ENCODE data around the gene CYP4F8. TPM values are rescaled to one million over a fixed set of nuclear protein-coding genes. Genes with fewer than 3 reads are reported as not detected.

The CYP4F8 gene
- total and polyA plus RNA-seq, 2 of the 8 experiments (the other 6 are each of a cell fraction or from before 2014, with no cell fraction given) = not detected

- H4K8ac ChIP-seq (ENCODE audit: extremely low read depth, insufficient read depth, low read length) = no peak overlapping the region
- ChIA-PET POLR2A (ENCODE audit: partially characterized antibody) (no interaction called here), CTCF (ENCODE audit: partially characterized antibody) (no interaction called here)
- no peak overlapping the region for H3K27ac ChIP-seq (ENCODE audit: low read depth, low read length)
- H2BK5ac ChIP-seq (ENCODE audit: low read depth, low read length) = no peak overlapping the region
- peaks cover 2% of the 10 kb centered on the region; the same call in 1 of the 2 replicates for H3K23me2 ChIP-seq (ENCODE audit: low read depth, low read length)
- H3K4me1 ChIP-seq (replicated peaks in 1 of 4; ENCODE audit: control insufficient read depth in 3 of 4, insufficient read depth in 4 of 4, low read length in 3 of 4) = no peaks in the 10 kb centered on the region
- DNase-seq (ENCODE audit: low read depth in 1 of 2, low spot score in 2 of 2) (no peak), FAIRE-seq (no peak)
- WGBS, 2 experiments (ENCODE audit: extremely low coverage in 1 of 2, insufficient coverage in 1 of 2, insufficient read length in 1 of 2, insufficient replicate concordance in 2 of 2, low coverage in 1 of 2, low lambda C conversion rate in 2 of 2, missing lambda C conversion rate in 1 of 2) = 32% methylated on average over 5 of the region's 5 CpGs; no CpG with 5 or more reads in 1 of the 2 experiments
- no peaks in the 10 kb centered on the region for H3K79me1 ChIP-seq (ENCODE audit: low read depth, low read length)
- no peak overlapping the region for H4K91ac ChIP-seq (replicated peaks; ENCODE audit: insufficient read length, low read length)
- H3K9me3 ChIP-seq (ENCODE audit: insufficient read depth in 2 of 2, low read depth in 1 of 2, low read length in 1 of 2) = peaks cover 58 to 85% of the 10 kb centered on the region in 2 experiments
- H2BK20ac ChIP-seq (ENCODE audit: low read length) = no peak overlapping the region
- H3K14ac ChIP-seq (ENCODE audit: insufficient read length) = no peak overlapping the region
- no peaks in the 10 kb centered on the region for H3K79me2 ChIP-seq (ENCODE audit: control insufficient read depth in 1 of 2, insufficient read depth in 2 of 2, low read length in 2 of 2)
- no peak overlapping the region for H2AK5ac ChIP-seq (ENCODE audit: low read depth, low read length)
- H3K27me3 ChIP-seq (replicated peaks in 1 of 4; ENCODE audit: control insufficient read depth in 3 of 4, extremely low read depth in 1 of 4, insufficient read depth in 3 of 4, low read length in 3 of 4) = no peaks in the 10 kb centered on the region
- H3K4me3 ChIP-seq (ENCODE audit: extremely low read depth in 1 of 4, insufficient read depth in 2 of 4, low read depth in 3 of 4, low read length in 4 of 4) = no peak overlapping the region
- no peak overlapping the region for H4K5ac ChIP-seq (ENCODE audit: insufficient read length, low read depth, low read length)
- H2BK15ac ChIP-seq (ENCODE audit: low read length) = no peak overlapping the region
- H2BK120ac ChIP-seq (replicated peaks; ENCODE audit: low read depth, low read length) = no peak overlapping the region
- H3K56ac ChIP-seq (replicated peaks; ENCODE audit: insufficient read length, low read depth, low read length) = no peak overlapping the region
- H3K36me3 ChIP-seq (ENCODE audit: control insufficient read depth in 2 of 4, insufficient read depth in 4 of 4, low read length in 3 of 4) = no peaks in the 10 kb centered on the region
- no peak overlapping the region for H3K9ac ChIP-seq (replicated peaks in 1 of 4; ENCODE audit: extremely low read depth in 1 of 4, low read depth in 3 of 4, low read length in 3 of 4)
- H4K20me1 ChIP-seq (replicated peaks in 1 of 2; ENCODE audit: control insufficient read depth in 1 of 2, insufficient read depth in 2 of 2, low read length in 2 of 2) = no peaks in the 10 kb centered on the region
- H2BK12ac ChIP-seq (ENCODE audit: low read depth, low read length) = no peak overlapping the region
- no peak for TF ChIP-seq TAF1 (IDR thresholded peaks at IDR 0.05; ENCODE audit: low read depth, low read length)
- no peak for TF ChIP-seq MAX (IDR thresholded peaks at IDR 0.05)
- TF ChIP-seq POLR2AphosphoS5 (IDR thresholded peaks at IDR 0.05; ENCODE audit: low read depth, low read length) = no peak
- no peak for TF ChIP-seq ATF2 (IDR thresholded peaks at IDR 0.05; ENCODE audit: low read length)
- no peak for TF ChIP-seq SAP30 (IDR thresholded peaks at IDR 0.05; ENCODE audit: insufficient read depth, insufficient replicate concordance, low read length)
- TF ChIP-seq EZH2 (IDR thresholded peaks at IDR 0.05; ENCODE audit: low read depth, low read length, severe bottlenecking) = no peak
- no peak for TF ChIP-seq SP2 (IDR thresholded peaks at IDR 0.05; ENCODE audit: low read length)
- no peak for TF ChIP-seq CBX5 (IDR thresholded peaks at IDR 0.05; ENCODE audit: low read depth, low read length)
- no peak for TF ChIP-seq KDM5A (IDR thresholded peaks at IDR 0.05; ENCODE audit: low read length)
- H3K23ac ChIP-seq (ENCODE audit: insufficient read length) = no peak overlapping the region
- H3K18ac ChIP-seq (ENCODE audit: extremely low read depth, low read length) = no peak overlapping the region
- H2AFZ ChIP-seq (ENCODE audit: low read length) = no peak overlapping the region
- H3K4ac ChIP-seq (replicated peaks; ENCODE audit: insufficient read length, low read depth, low read length) = no peak overlapping the region
- H3K4me2 ChIP-seq (ENCODE audit: insufficient read depth in 1 of 2, low read depth in 2 of 2, low read length in 2 of 2) = no peak overlapping the region
These were observed 2.7 kb upstream of the CYP4F8 start for GRCh38 chr19:15612342-15612741.
